Glutamatergic neuron (in vitro differentiated cells): ENCODE measurements around the gene C1orf159. TPM values are rescaled to one million over a fixed set of nuclear protein-coding genes. Genes with fewer than 3 reads are reported as not detected.

ENCODE experiments used
- DNase-seq: peaks from one replicate; pipeline ENCODE4 v3.0.0; 2022
- H3K27ac Mint-ChIP-seq: one replicate; pipeline ENCODE4 v1.8.0; 2020; ENCODE audit warnings: mild to moderate bottlenecking, mixed read lengths, inconsistent platforms; ENCODE audit not compliant: unreplicated experiment
- H3K27me3 Mint-ChIP-seq: one replicate; pipeline ENCODE4 v1.8.0; 2020; ENCODE audit warnings: mild to moderate bottlenecking, moderate library complexity, mixed read lengths, inconsistent platforms; ENCODE audit not compliant: unreplicated experiment
- H3K36me3 Mint-ChIP-seq: one replicate; pipeline ENCODE4 v1.8.0; 2020; ENCODE audit warnings: mild to moderate bottlenecking, mixed read lengths, inconsistent platforms; ENCODE audit not compliant: unreplicated experiment
- H3K4me1 Mint-ChIP-seq: one replicate; pipeline ENCODE4 v1.8.0; 2020; ENCODE audit warnings: mild to moderate bottlenecking, low read depth, mixed read lengths, inconsistent platforms; ENCODE audit not compliant: unreplicated experiment
- H3K4me3 Mint-ChIP-seq: one replicate; pipeline ENCODE4 v1.8.0; 2020; ENCODE audit warnings: mild to moderate bottlenecking, mixed read lengths, inconsistent platforms; ENCODE audit not compliant: unreplicated experiment
- H3K9me3 Mint-ChIP-seq: one replicate; pipeline ENCODE4 v1.8.0; 2020; ENCODE audit warnings: mild to moderate bottlenecking, moderate library complexity, mixed read lengths, inconsistent platforms; ENCODE audit not compliant: unreplicated experiment
- CTCF ChIP-seq: fragments of 200-600 bp; sonication (generic); IDR thresholded peaks from one replicate; pipeline ENCODE4 v1.5.0; 2021; ENCODE audit not compliant: partially characterized antibody, unreplicated experiment
- total RNA-seq: library from RNA; stranded (reverse); fragmentation: NEBNext Ultra II Directional; extraction: Animal tissue kit (Norgen Biotek cat#: 25700); gene quantifications from one replicate; pipeline ENCODE4 v1.2.1, GENCODE V29; 2021; ENCODE audit not compliant: unreplicated experiment

The C1orf159 gene
- total RNA-seq, 1 donor from 2014 or later = 24.5 TPM

- H3K27ac Mint-ChIP-seq = no peak overlapping the region
- no peaks in the 10 kb centered on the region for H3K36me3 Mint-ChIP-seq
- TF ChIP-seq CTCF = no peak
- peaks cover 6% of the 10 kb centered on the region for H3K27me3 Mint-ChIP-seq
- no peak overlapping the region for H3K4me3 Mint-ChIP-seq
- no peak for DNase-seq
- peaks cover 9% of the 10 kb centered on the region for H3K9me3 Mint-ChIP-seq
- H3K4me1 Mint-ChIP-seq = no peaks in the 10 kb centered on the region
Measured at GRCh38 chr1:1146026-1146425, 30.1 kb upstream of the C1orf159 start.

- H3K4me3 Mint-ChIP-seq = no peak overlapping the region
- H3K4me1 Mint-ChIP-seq = no peaks in the 10 kb centered on the region
- no peak for TF ChIP-seq CTCF
- peaks cover 6% of the 10 kb centered on the region for H3K27me3 Mint-ChIP-seq
- H3K27ac Mint-ChIP-seq = no peak overlapping the region
- no peaks in the 10 kb centered on the region for H3K36me3 Mint-ChIP-seq
- no peak for DNase-seq
- peaks cover 9% of the 10 kb centered on the region for H3K9me3 Mint-ChIP-seq
Measured at GRCh38 chr1:1145547-1145914, 29.6 kb upstream of the C1orf159 start.

- no peak for TF ChIP-seq CTCF
- H3K4me3 Mint-ChIP-seq = no peak overlapping the region
- H3K27me3 Mint-ChIP-seq = peaks cover 6% of the 10 kb centered on the region
- no peaks in the 10 kb centered on the region for H3K36me3 Mint-ChIP-seq
- peaks cover 9% of the 10 kb centered on the region for H3K9me3 Mint-ChIP-seq
- DNase-seq = no peak
- H3K27ac Mint-ChIP-seq = no peak overlapping the region
- H3K4me1 Mint-ChIP-seq = no peaks in the 10 kb centered on the region
Measured at GRCh38 chr1:1144843-1145546, 29.1 kb upstream of the C1orf159 start.

- no peak overlapping the region for H3K27ac Mint-ChIP-seq
- no peak for DNase-seq
- no peak overlapping the region for H3K4me3 Mint-ChIP-seq
- peaks cover 9% of the 10 kb centered on the region for H3K9me3 Mint-ChIP-seq
- H3K27me3 Mint-ChIP-seq = peaks cover 6% of the 10 kb centered on the region
- no peak for TF ChIP-seq CTCF
- H3K36me3 Mint-ChIP-seq = no peaks in the 10 kb centered on the region
- H3K4me1 Mint-ChIP-seq = no peaks in the 10 kb centered on the region
Measured at GRCh38 chr1:1144122-1144842, 28.4 kb upstream of the C1orf159 start.

GRCh38 chr1:1143636-1144035, 27.7 kb upstream of the C1orf159 start:
- Mint-ChIP-seq H3K4me3 (no peak overlapping the region), H3K36me3 (no peaks in the 10 kb centered on the region), H3K4me1 (no peaks in the 10 kb centered on the region), H3K27ac (no peak overlapping the region), H3K9me3 (peaks cover 9% of the 10 kb centered on the region), H3K27me3 (peaks cover 7% of the 10 kb centered on the region)
- no peak for DNase-seq
- no peak for TF ChIP-seq CTCF
